Activated T-cell treated with anti-CD3 and anti-CD28 coated beads, Interleukin-2, amount 50 U/mL, for 24 hours (primary cell): ENCODE results near the gene SDHA.
A peak's percentile ranks its signal among the peaks of the same experiment; 100 is the strongest.

Experiments used
- DNase-seq: peaks from one replicate; pipeline ENCODE4 v3.0.0-alpha.2; 2020
- H3K27ac Mint-ChIP-seq: 2 replicates; pipeline ENCODE4 v1.8.0; 2020; ENCODE audit warnings: mild to moderate bottlenecking, mixed read lengths
- H3K27me3 Mint-ChIP-seq: 2 replicates; pipeline ENCODE4 v1.8.0; 2020; ENCODE audit warnings: mixed read lengths
- H3K36me3 Mint-ChIP-seq: 2 replicates; pipeline ENCODE4 v1.8.0; 2020; ENCODE audit warnings: low read depth, mixed read lengths
- H3K4me1 Mint-ChIP-seq: 2 replicates; pipeline ENCODE4 v1.8.0; 2020; ENCODE audit warnings: low read depth, mixed read lengths
- H3K4me3 Mint-ChIP-seq: 2 replicates; pipeline ENCODE4 v1.8.0; 2020; ENCODE audit warnings: mild to moderate bottlenecking, moderate library complexity, mixed read lengths
- H3K9me3 Mint-ChIP-seq: 2 replicates; pipeline ENCODE4 v1.8.0; 2020; ENCODE audit warnings: mixed read lengths

Gene SDHA

DNA sequence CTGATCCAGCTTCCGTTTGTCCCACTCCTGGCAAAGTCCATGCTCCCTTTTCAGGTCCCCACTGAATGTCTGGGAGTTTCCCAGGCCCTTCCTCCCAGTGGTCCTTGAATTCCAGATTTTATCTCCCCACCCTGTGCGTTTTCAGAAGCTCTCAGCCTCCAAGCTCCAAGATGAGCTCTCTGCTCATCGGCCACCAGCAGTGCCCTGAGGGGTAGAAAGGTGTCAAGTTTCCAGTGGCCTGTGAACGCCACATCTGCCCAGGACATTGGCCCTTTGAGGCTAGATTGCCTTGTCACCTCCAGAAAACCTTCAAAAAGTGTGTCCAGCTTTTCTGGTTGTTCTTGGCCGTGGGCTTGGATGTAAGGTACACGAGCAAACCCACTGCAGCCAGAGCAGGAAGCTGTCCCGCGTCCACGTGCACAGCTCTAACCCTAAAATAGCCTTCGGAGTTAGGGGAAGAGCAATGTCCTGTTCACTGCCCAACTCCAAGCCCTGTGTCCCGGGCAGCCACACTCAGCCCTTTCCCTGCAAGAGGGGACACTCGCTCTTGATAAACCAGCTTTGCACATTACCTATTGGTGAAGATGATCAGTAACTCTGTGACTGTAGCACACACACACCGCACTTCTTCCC is 37.7 kb upstream of the SDHA start:
- H3K4me1 Mint-ChIP-seq: no peaks in the 10 kb centered on the region
- H3K9me3 Mint-ChIP-seq: no peaks in the 10 kb centered on the region
- peaks cover 3% of the 10 kb centered on the region for H3K27me3 Mint-ChIP-seq
- no peak overlapping the region for H3K27ac Mint-ChIP-seq
- H3K36me3 Mint-ChIP-seq: no peaks in the 10 kb centered on the region
- DNase-seq: no peak
- H3K4me3 Mint-ChIP-seq: no peak overlapping the region

DNA sequence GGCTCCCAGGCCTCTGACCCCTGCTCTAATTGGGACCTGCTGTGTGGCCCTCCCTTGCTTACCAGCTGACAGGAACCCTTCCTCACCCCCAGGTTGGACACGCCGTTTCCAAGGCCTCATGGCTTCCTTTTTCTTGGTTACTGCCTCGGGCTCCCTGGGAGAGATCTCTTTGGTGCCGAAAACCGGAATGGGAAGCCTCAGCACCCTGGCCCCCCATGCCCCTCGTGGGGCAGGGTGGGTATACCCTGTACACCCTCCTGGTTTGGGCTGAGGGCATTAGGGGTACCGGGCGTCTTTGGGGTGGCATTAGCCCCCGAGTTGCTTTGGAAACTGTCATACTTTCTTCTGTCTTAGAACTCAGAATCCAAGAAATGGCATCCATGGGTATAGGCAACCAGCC is 37.0 kb upstream of the SDHA start:
- H3K4me3 Mint-ChIP-seq: no peak overlapping the region
- H3K36me3 Mint-ChIP-seq: no peaks in the 10 kb centered on the region
- no peak overlapping the region for H3K27ac Mint-ChIP-seq
- no peaks in the 10 kb centered on the region for H3K4me1 Mint-ChIP-seq
- DNase-seq: no peak
- no peaks in the 10 kb centered on the region for H3K9me3 Mint-ChIP-seq
- H3K27me3 Mint-ChIP-seq: peaks cover 3% of the 10 kb centered on the region

DNA sequence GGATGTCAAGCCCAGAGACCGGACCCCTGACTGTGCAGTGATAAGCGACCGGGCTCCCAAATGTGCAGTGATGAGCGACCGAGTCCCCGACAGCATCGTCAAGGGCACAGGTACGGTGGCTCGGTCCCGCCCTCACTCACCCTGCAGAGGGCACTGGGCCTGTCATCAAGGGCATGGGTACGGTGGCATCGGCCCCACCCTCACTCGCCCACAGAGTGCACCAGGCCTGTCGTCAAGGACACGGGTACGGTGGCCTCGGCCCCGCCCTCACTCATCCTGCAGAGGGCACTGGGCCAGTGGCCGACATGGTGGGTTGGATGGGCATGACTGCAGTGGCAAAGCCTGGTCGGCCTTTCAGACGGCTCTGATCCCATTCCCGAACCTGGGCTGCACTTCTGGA is 36.6 kb upstream of the SDHA start:
- Mint-ChIP-seq H3K4me3 (no peak overlapping the region), H3K9me3 (no peaks in the 10 kb centered on the region), H3K27ac (no peak overlapping the region), H3K4me1 (no peaks in the 10 kb centered on the region), H3K36me3 (no peaks in the 10 kb centered on the region), H3K27me3 (peaks cover 3% of the 10 kb centered on the region)
- DNase-seq: no peak

DNA sequence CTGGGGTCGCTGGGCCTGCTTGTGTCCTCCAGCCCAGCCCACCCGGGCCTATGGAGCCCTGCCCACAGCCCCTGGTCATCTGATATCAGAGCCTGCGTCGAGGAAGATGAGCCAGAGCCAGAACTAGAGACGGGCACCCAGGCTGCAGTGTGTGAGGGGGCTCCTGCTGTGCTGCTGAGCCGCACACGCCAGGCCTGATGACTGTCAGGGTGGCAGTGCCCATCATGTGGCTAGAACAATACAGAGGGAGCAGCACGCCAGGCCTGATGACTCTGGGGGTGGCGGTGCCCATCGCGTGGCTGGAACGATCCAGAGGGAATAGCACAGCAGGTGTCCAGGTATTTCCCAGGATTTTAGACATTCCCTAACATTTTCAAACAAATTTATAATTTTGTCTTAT is 36.0 kb upstream of the SDHA start:
- Mint-ChIP-seq H3K4me3 (no peak overlapping the region), H3K36me3 (no peaks in the 10 kb centered on the region), H3K27ac (no peak overlapping the region), H3K4me1 (no peaks in the 10 kb centered on the region), H3K9me3 (no peaks in the 10 kb centered on the region), H3K27me3 (peaks cover 3% of the 10 kb centered on the region)
- DNase-seq: no peak

DNA sequence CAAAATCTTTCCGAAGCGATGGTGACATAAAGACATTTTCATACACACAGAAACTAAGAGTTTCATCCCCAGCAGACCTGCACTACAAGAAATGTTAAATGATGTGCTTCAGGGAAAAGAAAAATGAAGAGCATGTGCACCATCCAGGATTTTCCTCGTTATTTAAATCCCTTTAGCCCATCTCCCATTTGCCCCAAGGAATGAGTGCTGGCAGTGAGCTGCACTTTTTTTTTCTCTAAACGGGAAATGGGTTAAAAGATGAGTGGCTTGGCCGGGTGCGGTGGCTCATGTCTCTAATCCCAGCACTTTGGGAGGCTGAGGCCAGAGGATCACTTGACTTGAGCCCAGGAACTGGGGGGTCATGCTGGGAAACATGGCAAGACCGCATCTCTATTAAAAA is 33.6 kb upstream of the SDHA start:
- H3K9me3 Mint-ChIP-seq: no peaks in the 10 kb centered on the region
- peaks cover 8% of the 10 kb centered on the region for H3K4me1 Mint-ChIP-seq
- H3K27ac Mint-ChIP-seq: no peak overlapping the region
- H3K27me3 Mint-ChIP-seq: peaks cover 7% of the 10 kb centered on the region
- H3K36me3 Mint-ChIP-seq: no peaks in the 10 kb centered on the region
- no peak for DNase-seq
- no peak overlapping the region for H3K4me3 Mint-ChIP-seq

DNA sequence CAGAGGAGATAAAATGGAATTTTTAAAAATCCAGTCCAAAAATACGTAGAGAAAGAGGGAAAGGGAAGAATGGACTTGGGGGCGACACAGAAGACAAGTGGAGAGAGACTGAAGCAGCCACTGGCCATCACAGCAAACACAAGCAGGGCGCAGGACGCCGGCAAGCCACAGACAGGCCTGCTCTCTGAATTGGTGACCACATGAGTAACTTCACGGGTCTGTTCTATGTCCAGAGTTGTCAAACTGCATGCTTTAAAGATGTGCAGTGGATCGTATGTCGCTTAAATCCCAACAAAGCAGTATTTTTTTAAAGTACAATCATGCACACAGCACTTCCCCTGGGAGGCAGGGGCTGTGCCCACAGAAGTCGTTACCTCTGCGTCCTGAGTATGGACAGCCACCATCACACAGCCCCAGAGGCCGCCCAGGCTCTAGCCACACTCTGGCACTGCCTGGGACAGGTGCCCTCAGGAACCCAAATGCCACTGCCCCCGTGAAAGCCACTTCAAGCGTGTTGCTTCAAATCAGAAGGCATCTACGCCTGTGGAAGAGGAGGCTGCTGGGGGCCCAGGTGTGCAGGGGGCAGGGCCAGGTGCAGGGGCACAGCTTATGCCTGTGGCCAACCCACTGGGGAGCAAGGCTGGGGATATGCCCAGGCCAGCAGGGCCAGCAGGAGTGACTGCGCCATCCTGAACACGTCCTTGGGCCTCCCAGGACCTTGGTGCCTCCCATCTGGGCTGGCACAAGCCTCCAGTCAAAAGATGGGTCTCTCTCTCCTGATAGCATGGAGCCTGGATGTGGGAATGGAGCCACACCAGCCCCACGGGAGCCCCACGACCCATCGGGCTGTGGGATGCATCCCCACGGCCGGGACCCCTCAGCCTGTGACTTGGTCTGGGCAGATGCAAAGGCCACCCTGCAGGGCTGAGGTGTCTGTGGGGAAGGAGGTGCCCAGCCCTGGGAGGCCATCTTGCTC is 32.7 kb upstream of the SDHA start:
- Mint-ChIP-seq H3K9me3 (no peaks in the 10 kb centered on the region), H3K36me3 (no peaks in the 10 kb centered on the region), H3K4me1 (peaks cover 9% of the 10 kb centered on the region), H3K27me3 (peaks cover 10% of the 10 kb centered on the region), H3K4me3 (no peak overlapping the region), H3K27ac (no peak overlapping the region)
- DNase-seq: no peak

DNA sequence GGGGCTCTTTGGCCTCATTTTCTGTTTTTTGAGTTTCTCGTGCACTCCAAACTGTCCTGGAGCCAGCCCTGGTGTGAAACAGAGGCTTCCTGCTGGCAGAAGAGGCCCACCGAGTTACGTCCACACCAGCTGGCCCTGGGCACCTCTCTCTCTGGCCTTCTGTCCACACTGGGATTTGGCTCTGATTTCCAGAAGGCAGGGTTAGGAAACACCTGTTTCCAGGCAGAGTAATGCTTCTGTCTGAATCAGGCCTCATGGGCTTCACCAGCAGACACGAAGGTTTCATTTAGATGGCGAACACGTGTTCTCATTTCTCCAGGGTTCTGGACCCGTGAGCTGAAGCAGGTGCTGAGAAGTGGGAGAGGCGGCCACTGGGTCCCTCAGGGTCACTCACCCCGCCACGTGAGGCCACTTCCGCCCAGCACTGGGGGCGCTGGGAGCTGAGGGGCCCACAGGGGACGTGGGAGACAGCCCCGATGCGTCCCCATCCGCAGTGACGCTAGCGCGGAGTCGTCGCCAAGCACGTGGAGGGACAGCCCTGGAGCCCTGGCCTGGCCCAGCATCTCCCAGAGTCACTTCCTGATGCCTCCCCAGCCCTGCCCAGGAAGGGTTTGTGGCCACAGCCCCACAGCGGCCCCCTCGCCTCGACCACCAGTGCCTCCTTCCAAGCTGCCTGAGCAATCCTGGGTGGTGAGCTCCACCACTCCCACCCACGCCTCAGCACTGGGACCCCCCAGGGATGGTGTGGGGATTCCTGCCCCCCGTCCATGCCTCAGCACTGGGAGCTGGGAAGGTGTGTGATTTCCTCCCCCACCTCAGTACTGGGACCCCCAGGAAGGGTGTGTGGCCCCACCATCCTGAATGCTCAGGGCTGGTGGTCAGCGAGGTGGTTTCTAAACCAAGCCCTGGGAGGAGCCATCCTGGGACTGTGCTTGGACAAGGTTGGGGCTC is 31.8 kb upstream of the SDHA start:
- no peak overlapping the region for H3K4me3 Mint-ChIP-seq
- no peaks in the 10 kb centered on the region for H3K9me3 Mint-ChIP-seq

DNA sequence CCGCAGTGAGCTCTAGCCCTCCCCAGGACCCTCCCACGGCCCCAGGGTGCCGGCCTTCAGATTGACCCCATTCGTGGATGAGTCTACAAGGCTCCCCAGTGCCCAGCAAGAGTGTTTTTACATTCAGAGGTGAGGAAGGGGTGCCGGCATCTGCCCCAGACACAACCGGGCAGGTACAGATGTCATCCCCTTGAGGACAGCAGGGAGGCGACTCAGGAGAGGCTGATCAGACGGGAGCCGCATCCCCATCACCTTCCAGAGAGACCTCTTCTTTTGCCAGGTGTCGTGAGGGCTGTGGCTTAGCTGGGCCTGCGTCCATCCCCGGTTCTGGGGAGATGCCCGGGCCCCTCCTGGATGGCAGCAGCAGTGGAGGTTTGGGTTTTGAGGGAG is 31.1 kb upstream of the SDHA start:
- no peaks in the 10 kb centered on the region for H3K9me3 Mint-ChIP-seq
- no peak overlapping the region for H3K27ac Mint-ChIP-seq
- no peak for DNase-seq
- no peaks in the 10 kb centered on the region for H3K36me3 Mint-ChIP-seq
- peaks cover 14% of the 10 kb centered on the region for H3K4me1 Mint-ChIP-seq
- peaks cover 14% of the 10 kb centered on the region for H3K27me3 Mint-ChIP-seq
- no peak overlapping the region for H3K4me3 Mint-ChIP-seq

More for the DNA sequence above, 31.8 kb upstream of the SDHA start:
- Mint-ChIP-seq H3K4me1 (peaks cover 14% of the 10 kb centered on the region), H3K36me3 (no peaks in the 10 kb centered on the region), H3K27me3 (peaks cover 14% of the 10 kb centered on the region), H3K27ac (no peak overlapping the region)
- DNase-seq: no peak

DNA sequence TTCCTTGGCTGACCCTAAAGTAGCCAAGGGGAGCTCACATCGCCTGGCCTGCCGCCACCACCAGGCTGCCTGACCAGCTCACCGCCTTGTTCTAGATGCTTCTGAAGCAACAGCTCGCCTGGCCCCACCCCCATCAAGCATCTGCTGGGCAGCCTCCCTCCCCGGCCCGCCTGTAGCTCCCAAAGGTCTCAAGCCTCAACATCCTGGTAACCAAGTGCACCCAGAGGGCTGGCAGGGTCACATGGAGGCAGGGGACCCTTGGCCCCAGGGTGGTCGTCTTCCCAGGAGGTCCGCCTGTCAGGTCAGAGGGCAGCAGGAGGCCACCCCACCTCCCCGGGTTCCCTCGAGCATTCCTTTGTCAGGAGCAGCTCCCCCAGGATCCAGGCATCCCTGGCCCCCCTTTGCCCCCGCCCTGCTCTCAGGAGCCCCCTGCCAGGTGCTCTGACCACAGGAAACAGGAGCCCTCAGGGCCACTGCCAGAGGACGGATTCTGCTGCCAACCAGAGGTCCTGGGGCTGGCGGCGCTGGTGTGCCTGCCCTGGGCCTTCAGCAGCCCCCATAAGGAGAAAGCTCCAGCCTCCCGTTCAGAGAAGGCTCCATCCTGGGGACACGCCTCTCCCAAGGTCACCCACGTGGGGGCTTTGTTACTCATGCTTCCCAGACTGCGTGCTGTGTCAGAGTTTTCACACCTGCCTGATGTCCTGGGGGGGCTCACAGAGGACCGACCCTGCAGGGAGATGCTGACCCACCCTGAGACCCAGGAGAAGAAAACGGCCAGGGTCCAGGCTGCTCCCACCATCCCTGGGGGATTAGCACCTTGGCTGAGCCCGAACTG is 30.3 kb upstream of the SDHA start:
- Mint-ChIP-seq H3K4me3 (no peak overlapping the region), H3K4me1 (peaks cover 14% of the 10 kb centered on the region), H3K36me3 (no peaks in the 10 kb centered on the region), H3K27ac (no peak overlapping the region), H3K27me3 (peaks cover 22% of the 10 kb centered on the region), H3K9me3 (no peaks in the 10 kb centered on the region)
- no peak for DNase-seq

DNA sequence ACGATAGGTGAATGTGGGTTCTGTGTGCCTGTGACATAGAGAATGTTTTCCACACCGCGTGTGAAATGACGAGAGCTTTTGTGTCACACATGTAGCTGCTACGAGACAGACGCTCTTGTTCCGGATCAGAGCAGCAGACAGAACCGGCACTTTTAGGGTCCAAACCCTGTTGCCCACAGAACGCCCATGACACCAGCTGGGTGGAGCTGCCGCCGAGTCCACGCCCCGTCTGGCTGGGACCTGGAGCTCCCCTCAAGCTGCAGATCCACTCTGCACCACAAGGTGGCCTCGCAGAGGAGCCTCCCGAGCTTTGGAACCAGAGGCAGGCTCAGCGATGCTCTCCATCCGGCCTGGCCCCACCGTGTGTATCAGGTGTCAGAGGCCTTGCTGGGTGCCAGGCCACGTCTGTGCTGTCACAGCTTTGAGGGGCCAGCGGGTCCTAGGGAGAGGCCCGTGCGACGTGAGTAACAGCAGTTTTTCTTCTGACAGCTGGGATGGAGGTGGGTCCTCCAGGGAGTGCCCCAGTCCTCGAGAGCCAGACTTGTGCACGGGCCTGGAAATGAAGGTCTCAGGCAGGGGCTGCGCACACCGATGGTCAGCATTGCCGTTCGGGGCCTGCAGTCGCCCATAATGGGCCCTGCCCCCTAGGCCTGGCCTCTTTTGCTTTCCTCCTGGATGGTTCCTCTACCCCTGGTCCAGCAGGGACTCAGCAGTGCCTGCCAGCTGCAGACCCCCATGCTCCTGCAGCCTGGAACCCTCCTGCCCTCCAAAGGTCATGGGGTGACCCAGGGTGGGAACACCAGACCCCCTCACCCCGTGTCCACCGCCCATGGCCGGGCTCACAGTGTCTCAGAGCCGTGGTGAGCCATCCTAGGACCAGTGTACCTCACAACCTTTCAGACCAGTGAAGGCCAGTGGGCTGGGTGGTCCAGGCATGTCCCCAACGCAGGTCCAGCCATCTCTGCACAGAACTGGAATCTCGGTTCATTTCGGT is 29.3 kb upstream of the SDHA start:
- Mint-ChIP-seq H3K36me3 (no peaks in the 10 kb centered on the region), H3K27me3 (peaks cover 22% of the 10 kb centered on the region), H3K4me3 (no peak overlapping the region), H3K27ac (no peak overlapping the region), H3K9me3 (no peaks in the 10 kb centered on the region), H3K4me1 (peaks cover 14% of the 10 kb centered on the region)
- DNase-seq: peak; percentile 92

DNA sequence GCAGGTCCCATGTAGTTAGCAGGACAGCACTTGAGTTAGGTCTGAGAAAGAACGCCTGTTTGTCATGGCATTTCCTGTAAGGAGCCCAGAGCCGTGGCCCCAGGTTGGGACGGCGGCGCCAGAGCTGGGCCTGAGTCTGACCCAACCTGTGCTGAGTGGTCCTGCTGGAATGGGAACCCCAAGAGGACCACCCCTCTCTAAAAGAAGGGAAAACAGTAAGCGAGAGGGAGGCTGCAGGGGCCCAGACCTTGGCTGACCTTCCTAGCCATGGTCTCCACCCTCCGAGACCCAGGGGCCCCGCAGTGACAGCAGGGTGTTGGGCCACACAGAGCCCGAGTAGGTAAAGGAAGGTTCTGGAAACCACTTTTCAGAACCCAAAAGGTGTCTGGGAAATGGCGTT is 28.6 kb upstream of the SDHA start:
- Mint-ChIP-seq H3K9me3 (no peaks in the 10 kb centered on the region), H3K4me1 (peaks cover 14% of the 10 kb centered on the region), H3K4me3 (no peak overlapping the region), H3K27me3 (peaks cover 22% of the 10 kb centered on the region), H3K36me3 (no peaks in the 10 kb centered on the region), H3K27ac (no peak overlapping the region)
- no peak for DNase-seq

DNA sequence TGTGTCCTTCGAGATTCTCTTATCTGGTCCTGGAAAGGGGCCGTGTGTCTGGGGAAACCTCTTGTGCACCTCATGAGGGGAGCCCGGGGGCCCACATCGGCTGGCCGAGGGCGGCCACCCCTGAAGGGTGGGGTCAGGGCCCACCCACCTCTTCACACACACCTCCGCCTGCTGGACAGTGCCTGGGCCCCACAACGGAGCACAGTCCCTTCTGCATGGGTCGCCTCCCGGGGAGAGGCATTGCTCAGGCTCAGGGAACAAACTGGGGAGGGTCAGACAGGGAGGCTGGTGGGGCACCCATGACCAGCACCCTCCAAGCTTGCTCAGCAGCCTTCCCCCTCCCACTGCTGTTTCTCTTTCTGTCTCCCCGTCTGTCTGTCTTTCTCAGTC is 28.1 kb upstream of the SDHA start:
- Mint-ChIP-seq H3K4me3 (no peak overlapping the region), H3K27me3 (peaks cover 22% of the 10 kb centered on the region), H3K36me3 (no peaks in the 10 kb centered on the region), H3K9me3 (no peaks in the 10 kb centered on the region), H3K4me1 (peaks cover 14% of the 10 kb centered on the region), H3K27ac (no peak overlapping the region)
- DNase-seq: no peak
